GM12875 (cell line): ENCODE measurements around the gene C2orf92.

ENCODE experiments used
- H3K4me3 ChIP-seq: one replicate; pipeline ENCODE4 v1.5.1; 2011; ENCODE audit warnings: low read depth, low read length, control low read depth
- CTCF ChIP-seq: IDR thresholded peaks from 2 replicates; pipeline ENCODE4 v1.5.1; 2011; ENCODE audit warnings: low read depth, mild to moderate bottlenecking, control low read depth, inconsistent platforms, low read length, moderate library complexity, borderline replicate concordance; ENCODE audit not compliant: insufficient read depth

Gene C2orf92

DNA sequence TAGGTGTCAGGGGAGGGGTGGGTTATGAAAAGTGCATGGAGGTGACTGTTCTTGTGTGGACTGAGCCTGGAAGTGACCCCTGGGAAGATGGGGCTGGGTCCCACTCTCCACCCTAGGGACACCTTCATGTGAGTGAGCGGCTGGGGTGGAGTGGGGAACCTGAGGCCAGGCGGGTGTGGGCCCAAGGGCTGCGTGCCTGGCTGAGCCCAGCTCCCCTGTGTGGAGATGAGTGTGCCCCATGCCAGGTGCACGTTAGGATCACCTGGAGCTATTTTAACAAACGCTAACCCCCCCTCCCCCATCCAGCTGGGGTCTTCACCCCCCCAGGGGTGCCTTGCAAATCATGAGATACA is 70.4 kb downstream of the C2orf92 start:
- no peak overlapping the region for H3K4me3 ChIP-seq
- no peak for TF ChIP-seq CTCF

- peak; percentile 93 for TF ChIP-seq CTCF
- no peak overlapping the region for H3K4me3 ChIP-seq
These were observed 71.2 kb downstream of the C2orf92 start for GRCh38 chr2:97740590-97741182.

- no peak overlapping the region for H3K4me3 ChIP-seq
These were observed 71.7 kb downstream of the C2orf92 start for GRCh38 chr2:97741251-97741650.

GRCh38 chr2:97741686-97742085 is 72.2 kb downstream of the C2orf92 start:
- H3K4me3 ChIP-seq: no peak overlapping the region
- no peak for TF ChIP-seq CTCF

More at GRCh38 chr2:97741251-97741650, 71.7 kb downstream of the C2orf92 start:
- TF ChIP-seq CTCF: no peak

DNA sequence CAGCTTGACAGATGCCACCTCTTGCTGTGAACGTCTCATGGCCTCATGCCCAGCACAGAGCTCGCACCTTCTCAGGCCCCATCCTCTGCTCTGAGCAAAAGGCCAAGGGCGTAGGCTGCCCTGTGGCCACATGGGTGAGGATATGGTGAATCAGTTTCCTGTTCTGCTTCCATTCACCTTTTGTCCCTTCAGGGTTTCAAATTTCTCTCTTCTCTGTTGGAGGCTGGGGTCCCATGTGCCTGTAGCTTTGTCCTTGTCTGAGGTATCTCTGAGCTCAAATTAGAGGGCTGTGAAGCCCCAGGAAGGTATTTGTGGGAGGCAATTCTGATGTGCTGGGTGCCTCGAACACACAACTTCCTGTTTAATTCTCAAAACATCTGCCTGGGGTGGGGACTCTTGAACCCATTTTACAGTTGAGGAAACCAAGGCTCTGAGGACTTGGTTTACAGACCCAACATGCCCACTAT is 72.9 kb downstream of the C2orf92 start:
- H3K4me3 ChIP-seq: no peak overlapping the region
- TF ChIP-seq CTCF: no peak

DNA sequence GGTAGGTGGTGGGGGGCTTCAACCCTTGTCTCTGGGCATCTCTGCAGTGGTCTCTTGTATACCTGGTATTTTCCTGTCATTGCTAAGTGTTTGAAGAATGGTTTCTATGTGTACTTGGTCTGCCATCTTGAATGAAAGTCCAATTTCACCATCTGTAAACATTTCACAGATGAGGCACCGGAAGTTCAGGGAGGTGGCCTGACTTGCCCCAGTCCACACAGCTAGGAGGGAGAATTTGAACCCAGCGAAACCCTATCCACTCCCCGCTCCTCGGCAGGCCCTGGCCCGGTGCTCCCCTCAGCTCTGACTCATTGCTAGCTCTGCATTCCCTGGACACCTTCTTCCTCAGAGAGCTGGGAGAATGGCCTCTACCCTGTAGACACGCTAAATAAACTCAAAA is 74.4 kb downstream of the C2orf92 start:
- TF ChIP-seq CTCF: no peak
- no peak overlapping the region for H3K4me3 ChIP-seq

DNA sequence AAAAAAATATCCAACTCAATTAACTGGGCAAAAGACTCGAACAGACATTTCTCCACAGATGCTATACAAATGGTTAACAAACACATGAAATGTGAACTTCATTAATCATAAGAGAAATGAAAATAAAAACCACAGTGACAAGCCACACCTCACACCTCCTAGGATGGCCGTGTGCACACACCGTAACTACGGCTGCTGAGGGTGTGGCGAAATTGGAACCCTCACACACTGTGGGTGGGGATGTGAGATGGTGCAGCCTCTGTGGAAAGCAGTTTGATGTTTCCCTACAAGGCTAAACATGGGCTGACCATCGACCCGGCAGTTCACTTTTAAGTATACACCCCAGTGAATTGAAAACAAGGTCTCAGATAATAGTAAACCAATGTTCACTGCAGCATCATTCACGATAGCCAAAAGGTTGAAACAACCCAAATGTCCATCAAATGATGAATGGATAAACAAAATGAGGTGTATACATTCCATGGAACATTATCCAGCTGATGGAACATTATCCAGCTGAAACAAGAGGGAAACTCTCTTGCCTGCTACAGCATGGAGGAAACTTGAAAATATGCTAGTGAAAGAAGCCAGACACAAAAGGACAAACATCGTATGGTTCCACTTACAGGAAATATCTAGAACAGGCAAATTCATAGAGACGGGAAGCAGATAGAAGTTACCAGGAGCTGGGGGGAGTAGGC is 76.1 kb downstream of the C2orf92 start:
- no peak for TF ChIP-seq CTCF
- H3K4me3 ChIP-seq: no peak overlapping the region
